GM18907 (cell line): ENCODE results near the gene RPP30.
"Not testable (repeated sequence)": the region's sequence is repeated elsewhere in the genome, so short reads cannot be mapped to it uniquely, and the experiment has no call there.

Source experiments
- ATAC-seq: cut with Tn5 transposase; IDR thresholded peaks from one replicate; pipeline ENCODE4 v1.9.1; 2021; ENCODE audit warnings: mild to moderate bottlenecking, moderate library complexity; ENCODE audit not compliant: unreplicated experiment

RPP30 gene

DNA sequence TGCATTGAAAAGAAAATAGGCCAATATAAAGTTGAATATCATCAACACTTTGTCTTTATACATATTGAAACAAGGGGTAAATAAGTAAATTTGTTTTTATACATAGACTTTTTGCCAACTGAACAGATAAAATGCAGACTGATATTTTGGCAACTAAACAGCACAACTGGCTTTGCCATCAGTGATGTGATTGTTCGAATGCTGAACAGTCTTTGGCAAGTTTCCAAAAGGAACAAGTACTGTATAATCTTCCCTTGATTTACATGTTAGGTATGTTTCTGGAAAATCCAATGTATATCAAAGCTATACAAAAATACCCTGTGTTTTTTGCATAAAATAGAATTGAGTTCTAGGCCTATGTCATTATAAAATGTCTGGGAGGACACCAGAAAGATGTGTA, 67.3 kb downstream of the RPP30 start:
- ATAC-seq: no peak

DNA sequence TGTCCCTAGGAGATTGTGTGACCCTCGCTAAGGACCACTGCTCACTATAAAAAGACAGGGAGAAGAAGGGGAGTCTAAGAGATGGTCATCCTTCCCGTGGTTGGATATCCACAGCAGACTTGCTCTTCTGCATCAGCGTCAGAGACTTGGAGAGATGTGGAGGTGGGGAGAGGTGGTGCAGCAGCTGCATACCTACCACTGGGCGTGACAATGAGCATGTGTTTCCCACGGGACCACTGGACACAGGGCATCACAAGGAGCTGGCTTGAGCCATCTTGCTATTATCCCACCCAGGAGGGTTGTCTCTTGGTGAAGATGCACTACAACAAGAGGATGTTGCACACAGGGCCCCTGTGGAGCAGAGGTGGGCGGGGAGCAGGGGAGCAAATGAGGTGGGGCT, 67.9 kb downstream of the RPP30 start:
- ATAC-seq: no peak

DNA sequence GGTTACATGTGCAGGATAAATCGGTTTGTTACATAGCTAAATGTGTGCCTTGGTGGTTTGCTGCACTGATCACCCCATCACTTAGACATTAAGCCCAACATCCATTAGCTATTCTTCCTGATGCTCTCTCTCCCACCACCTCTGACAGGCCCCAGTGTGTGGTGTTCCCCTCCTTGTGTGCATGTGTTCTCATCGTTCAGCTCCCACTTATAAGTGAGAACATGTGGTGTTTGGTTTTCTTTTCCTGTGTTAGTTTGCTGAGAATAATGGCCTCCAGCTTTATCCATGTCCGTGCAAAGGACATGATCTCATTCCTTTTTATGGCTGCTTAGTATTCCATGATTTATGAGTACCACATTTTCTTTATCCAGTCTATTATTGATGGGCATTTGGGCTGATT, 71.2 kb downstream of the RPP30 start:
- not testable (repeated sequence) for ATAC-seq

DNA sequence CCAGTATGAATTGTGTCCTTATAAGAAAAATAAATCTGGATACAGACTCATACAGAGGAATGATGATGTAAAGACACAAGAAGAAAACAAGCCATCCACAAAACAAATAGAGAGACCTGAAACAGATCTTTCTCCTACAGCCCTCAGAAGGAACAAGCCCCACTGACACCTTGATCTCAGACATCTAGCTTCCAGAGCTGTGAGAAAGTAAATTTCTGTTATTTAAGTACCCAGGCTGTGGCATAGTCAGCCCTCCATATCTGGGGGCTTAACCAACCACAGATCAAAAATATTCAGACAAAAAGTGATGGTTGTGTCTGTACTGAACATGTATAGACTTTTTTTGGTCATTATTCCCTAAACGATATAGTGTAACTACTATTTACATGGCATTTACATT, 73.0 kb downstream of the RPP30 start:
- no peak for ATAC-seq

DNA sequence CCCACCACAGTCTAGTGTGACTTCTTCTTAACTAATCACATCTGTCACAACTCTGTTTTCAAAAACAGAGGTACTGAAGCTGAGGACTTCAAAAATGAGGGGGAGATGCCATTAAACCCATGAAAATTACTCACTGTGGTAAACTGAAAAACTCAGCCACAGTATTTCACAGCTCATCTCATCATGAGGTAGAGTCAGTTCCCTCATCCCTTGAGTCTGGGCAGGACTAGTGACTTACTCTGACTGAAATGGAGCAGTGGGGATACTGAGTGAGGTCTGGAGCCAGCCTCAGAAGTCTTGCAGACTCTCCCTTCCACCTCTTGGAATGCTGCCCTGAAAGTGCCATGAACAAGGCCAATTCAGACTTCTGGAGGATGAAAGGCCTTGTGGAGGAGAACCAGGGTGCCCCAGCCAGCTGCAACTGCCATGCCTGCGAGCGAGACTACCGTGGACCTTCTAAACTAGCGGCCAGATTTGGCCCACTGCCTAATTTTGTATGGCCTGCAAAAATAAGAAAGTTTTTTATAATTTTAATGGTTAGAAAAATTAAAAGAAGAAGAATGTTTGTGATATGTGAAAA, 73.8 kb downstream of the RPP30 start:
- ATAC-seq: no peak

DNA sequence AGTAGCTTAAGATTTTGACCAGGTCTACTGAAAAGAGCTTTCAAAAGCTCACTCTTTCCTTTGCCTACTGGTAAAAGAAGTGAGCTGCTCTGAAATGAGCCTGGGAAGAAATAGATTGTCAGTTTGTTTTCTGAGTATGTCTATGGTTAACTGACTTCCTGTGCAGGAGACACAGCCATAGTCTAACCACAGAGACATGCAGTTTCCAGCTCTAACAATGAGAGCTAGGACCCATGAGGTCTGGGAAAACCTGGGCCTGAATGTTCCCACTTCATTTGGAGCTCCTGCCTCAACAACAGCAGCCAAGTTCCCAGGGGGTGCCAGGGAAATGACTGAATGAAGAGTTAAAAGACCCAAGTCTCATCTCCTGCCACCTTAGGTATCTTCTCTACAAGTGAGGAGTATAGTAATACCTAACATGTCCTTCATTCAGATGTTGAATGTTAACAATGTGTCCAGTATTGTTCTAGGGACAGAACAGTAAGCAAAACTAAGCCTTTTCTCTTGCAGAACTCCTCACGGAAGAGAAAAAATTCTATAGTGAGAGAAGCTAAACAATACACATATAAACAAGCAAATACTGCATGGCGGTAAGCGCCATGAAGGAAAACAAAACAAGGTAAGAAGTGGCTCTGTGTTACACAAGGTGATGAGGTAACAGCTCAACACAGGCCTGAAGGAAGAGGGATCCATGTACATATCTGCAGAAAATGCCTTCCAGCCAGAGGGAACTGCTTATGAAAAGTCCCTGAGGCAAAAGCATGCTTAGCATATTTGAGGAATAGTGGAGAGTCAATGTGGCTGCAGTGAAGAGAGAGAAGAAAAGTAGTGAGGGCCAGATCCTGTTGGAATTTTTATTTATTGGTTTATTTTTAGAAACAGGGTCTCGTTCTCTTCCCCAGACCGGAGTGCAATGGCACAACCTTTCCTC, 75.5 kb downstream of the RPP30 start:
- peak; percentile 76 for ATAC-seq
